T-helper 22 cell (primary cell): Measurements from ENCODE around the gene PRDM5.
"Not testable (repeated sequence)": the region's sequence is repeated elsewhere in the genome, so short reads cannot be mapped to it uniquely, and the experiment has no call there.

ENCODE experiments used
- DNase-seq: peaks from one replicate; pipeline ENCODE4 v3.0.0-alpha.2; 2020; ENCODE audit warnings: low read depth

Gene PRDM5

GRCh38 chr4:120703908-120704307 is 218.6 kb downstream of the PRDM5 start:
- no peak for DNase-seq

GRCh38 chr4:120699354-120699753 is 223.2 kb downstream of the PRDM5 start:
- DNase-seq: no peak

- no peak for DNase-seq
Observed at GRCh38 chr4:120694973-120695372, 227.6 kb downstream of the PRDM5 start.

GRCh38 chr4:120693816-120694215 is 228.7 kb downstream of the PRDM5 start:
- DNase-seq: no peak

- no peak for DNase-seq
Observed at GRCh38 chr4:120692964-120693363, 229.6 kb downstream of the PRDM5 start.

- DNase-seq: no peak
Observed at GRCh38 chr4:120691536-120691935, 231.0 kb downstream of the PRDM5 start.

- no peak for DNase-seq
Observed at GRCh38 chr4:120691106-120691505, 231.4 kb downstream of the PRDM5 start.

- DNase-seq: no peak
Observed at GRCh38 chr4:120688791-120689190, 233.7 kb downstream of the PRDM5 start.

- no peak for DNase-seq
Observed at GRCh38 chr4:120685756-120686278, 236.7 kb downstream of the PRDM5 start.

GRCh38 chr4:120683897-120684540 is 238.5 kb downstream of the PRDM5 start:
- no peak for DNase-seq

- DNase-seq: no peak
Observed at GRCh38 chr4:120682981-120683380, 239.5 kb downstream of the PRDM5 start.

GRCh38 chr4:120680647-120681228 is 241.8 kb downstream of the PRDM5 start:
- DNase-seq: no peak

GRCh38 chr4:120673696-120674095 is 248.8 kb downstream of the PRDM5 start:
- no peak for DNase-seq

GRCh38 chr4:120672558-120673147 is 249.9 kb downstream of the PRDM5 start:
- no peak for DNase-seq

- no peak for DNase-seq
Observed at GRCh38 chr4:120672076-120672475, 250.4 kb downstream of the PRDM5 start.

GRCh38 chr4:120671538-120671937 is 251.0 kb downstream of the PRDM5 start:
- no peak for DNase-seq

GRCh38 chr4:120667102-120667501 is 255.4 kb downstream of the PRDM5 start:
- DNase-seq: no peak

- DNase-seq: no peak
Observed at GRCh38 chr4:120664851-120665250, 257.7 kb downstream of the PRDM5 start.

GRCh38 chr4:120659616-120660170 is 262.8 kb downstream of the PRDM5 start:
- no peak for DNase-seq

- DNase-seq: no peak
Observed at GRCh38 chr4:120658772-120659171, 263.8 kb downstream of the PRDM5 start.

GRCh38 chr4:120653804-120654573 is 268.5 kb downstream of the PRDM5 start:
- no peak for DNase-seq

- not testable (repeated sequence) for DNase-seq
Observed at GRCh38 chr4:120648336-120648735, 274.2 kb downstream of the PRDM5 start.
